ENCODE results near the gene MGAT5. TPM values are rescaled to one million over a fixed set of nuclear protein-coding genes. Genes with fewer than 3 reads are reported as not detected.
"Not testable (repeated sequence)": the region's sequence is repeated elsewhere in the genome, so short reads cannot be mapped to it uniquely, and the experiment has no call there.

Gene MGAT5
- total RNA-seq, 1 donor from 2014 or later = 54.4 TPM

DNA sequence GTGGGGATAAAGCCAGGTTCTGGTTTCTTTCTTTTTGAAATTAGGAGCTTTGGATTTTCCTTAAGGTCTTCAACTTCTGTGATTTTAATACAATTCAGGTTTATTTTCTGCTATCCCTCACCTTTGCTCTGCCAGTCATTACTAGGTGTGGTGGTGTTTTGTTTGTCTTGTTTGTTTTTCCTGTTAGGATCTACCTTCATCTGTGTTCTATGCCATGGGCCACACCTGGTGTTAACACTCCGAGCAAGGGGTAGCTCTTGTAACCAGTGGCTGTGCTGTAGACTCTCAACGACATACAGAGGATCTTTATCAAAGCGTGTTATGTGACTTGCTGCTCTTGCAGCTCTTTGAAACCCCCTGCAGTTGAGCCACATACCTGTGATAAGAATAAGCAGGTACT is 38.6 kb downstream of the MGAT5 start:
- no peak overlapping the region for H3K4me3 ChIP-seq
- no peak for ATAC-seq
- no peaks in the 10 kb centered on the region for H3K9me3 ChIP-seq
- DNase-seq = no peak
- no peaks in the 10 kb centered on the region for H3K27me3 ChIP-seq
- TF ChIP-seq, protein P1, sequence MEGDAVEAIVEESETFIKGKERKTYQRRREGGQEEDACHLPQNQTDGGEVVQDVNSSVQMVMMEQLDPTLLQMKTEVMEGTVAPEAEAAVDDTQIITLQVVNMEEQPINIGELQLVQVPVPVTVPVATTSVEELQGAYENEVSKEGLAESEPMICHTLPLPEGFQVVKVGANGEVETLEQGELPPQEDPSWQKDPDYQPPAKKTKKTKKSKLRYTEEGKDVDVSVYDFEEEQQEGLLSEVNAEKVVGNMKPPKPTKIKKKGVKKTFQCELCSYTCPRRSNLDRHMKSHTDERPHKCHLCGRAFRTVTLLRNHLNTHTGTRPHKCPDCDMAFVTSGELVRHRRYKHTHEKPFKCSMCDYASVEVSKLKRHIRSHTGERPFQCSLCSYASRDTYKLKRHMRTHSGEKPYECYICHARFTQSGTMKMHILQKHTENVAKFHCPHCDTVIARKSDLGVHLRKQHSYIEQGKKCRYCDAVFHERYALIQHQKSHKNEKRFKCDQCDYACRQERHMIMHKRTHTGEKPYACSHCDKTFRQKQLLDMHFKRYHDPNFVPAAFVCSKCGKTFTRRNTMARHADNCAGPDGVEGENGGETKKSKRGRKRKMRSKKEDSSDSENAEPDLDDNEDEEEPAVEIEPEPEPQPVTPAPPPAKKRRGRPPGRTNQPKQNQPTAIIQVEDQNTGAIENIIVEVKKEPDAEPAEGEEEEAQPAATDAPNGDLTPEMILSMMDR (IDR thresholded peaks at IDR 0.05) = no peak
- no peaks in the 10 kb centered on the region for H3K36me3 ChIP-seq
- H3K4me1 ChIP-seq = peaks cover 23% of the 10 kb centered on the region
- intact Hi-C loops (cut with DNase I) = no loop called here
- no peak overlapping the region for H3K27ac ChIP-seq

DNA sequence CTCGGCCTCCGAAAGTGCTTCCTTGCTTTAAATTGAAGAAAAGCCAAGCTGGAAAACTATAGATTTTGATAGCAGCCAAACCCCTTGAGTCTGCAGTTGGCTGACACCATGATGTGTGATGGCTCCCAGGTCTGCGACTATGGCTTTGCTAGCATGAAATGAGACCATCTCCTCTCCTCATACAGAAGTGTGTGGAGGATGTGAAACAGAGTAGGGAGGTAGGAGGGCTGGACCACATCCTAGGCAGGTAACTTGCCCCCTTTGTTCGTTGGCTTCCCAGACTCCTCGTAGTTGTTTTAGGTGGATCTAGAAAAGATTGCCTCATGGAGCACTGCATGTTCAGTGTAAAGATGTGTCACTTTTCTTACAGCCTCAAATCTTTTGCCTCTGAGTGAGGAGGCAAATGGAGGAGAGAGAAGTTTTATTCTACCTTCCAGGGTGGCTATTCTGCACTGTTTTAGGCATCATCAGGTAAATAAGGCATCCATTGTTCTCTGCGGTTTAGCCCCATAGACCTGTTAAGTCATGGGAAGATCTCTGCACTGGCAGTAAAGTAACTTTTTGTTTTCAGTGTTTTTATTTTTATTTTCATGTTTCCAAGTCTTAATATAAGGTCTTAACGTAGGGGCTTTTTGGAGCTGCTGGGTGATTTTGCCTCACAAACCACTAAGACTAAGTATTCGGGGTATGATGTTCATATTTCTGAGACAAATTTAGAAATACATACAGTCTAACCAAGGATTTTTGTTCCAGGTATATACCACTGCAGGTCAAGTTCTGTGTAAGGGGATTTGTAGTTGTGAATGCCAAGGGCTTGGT is 40.1 kb downstream of the MGAT5 start:
- no peaks in the 10 kb centered on the region for H3K27me3 ChIP-seq
- ATAC-seq (no peak), DNase-seq (no peak)
- TF ChIP-seq, protein P1 (IDR thresholded peaks at IDR 0.05) = no peak
- H3K27ac ChIP-seq = no peak overlapping the region
- peaks cover 23% of the 10 kb centered on the region for H3K4me1 ChIP-seq
- no peaks in the 10 kb centered on the region for H3K36me3 ChIP-seq
- intact Hi-C loops (cut with DNase I) = no loop called here
- no peak overlapping the region for H3K4me3 ChIP-seq
- H3K9me3 ChIP-seq = no peaks in the 10 kb centered on the region

DNA sequence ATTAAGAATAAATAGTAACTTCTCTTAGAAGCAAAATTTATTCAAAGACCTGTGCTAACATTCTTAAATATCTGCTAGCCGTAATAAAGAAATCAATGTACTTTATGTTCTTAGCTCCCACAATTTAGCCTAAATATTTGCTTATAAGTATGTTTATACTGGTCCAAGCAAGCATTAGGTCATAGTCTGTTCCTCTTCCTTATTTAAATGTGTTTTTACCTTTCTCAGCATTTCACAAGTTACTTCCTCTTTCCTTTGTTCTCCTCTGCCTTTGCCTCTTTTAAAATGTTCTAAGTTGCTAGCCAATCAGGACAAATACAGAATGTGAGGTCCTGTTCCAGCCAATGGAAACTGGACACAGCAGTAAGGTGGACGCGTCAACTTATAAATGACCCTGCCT is 40.7 kb downstream of the MGAT5 start:
- H3K27me3 ChIP-seq; H3K27ac ChIP-seq; H3K4me3 ChIP-seq; ATAC-seq; H3K9me3 ChIP-seq; DNase-seq; H3K36me3 ChIP-seq; intact Hi-C loops (cut with DNase I): not testable (repeated sequence)
- peaks cover 20% of the 10 kb centered on the region for H3K4me1 ChIP-seq

DNA sequence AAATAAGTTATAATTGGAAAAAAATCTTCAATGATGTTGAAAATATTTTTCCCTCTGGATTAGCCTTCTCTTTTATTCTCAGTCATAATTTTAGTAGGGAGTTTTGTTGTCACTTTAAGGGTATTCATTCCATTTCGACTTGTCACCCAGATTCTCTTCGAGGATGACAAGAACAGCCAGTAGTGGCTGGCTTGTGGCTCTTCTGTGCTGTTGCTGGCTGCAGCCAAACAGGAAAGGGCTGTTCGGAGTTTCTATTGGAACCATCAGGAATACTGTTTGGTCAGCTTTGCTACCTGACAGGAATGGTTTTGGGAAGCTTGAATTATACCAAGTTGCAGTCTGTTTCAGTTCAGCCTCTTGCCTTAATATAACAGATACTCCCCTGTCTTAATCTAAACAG is 41.6 kb downstream of the MGAT5 start:
- peaks cover 18% of the 10 kb centered on the region for H3K4me1 ChIP-seq
- TF ChIP-seq, protein P1 (IDR thresholded peaks at IDR 0.05) = no peak
- no peaks in the 10 kb centered on the region for H3K36me3 ChIP-seq
- H3K9me3 ChIP-seq = no peaks in the 10 kb centered on the region
- H3K4me3 ChIP-seq = no peak overlapping the region
- intact Hi-C loops (cut with DNase I) = no loop called here
- DNase-seq = no peak
- no peaks in the 10 kb centered on the region for H3K27me3 ChIP-seq
- no peak for ATAC-seq
- H3K27ac ChIP-seq = no peak overlapping the region

DNA sequence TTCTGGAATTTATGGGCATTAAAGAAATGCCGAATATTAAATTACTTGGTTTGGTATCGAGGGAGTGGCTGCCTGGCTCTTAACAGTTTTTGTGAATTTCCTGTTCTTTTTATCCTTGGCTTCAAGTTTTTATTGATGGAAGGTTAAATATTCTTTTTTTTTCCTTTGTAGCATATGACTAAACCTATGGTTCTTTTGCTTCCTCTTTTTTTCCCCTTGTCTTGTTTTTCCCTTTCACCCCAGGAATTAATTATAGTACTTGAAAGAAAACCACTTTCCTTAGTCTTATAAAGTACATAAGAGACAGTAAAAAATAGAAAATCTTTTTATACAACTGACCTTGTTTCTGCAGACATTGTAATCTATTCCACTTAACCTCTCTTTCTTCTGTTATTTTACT is 42.4 kb downstream of the MGAT5 start:
- intact Hi-C loops (cut with DNase I) = no loop called here
- TF ChIP-seq, protein P1 (IDR thresholded peaks at IDR 0.05) = no peak
- Histone ChIP-seq H3K4me3 (no peak overlapping the region), H3K9me3 (no peaks in the 10 kb centered on the region), H3K27ac (no peak overlapping the region), H3K4me1 (peaks cover 18% of the 10 kb centered on the region), H3K27me3 (no peaks in the 10 kb centered on the region), H3K36me3 (no peaks in the 10 kb centered on the region)
- ATAC-seq (no peak), DNase-seq (no peak)

DNA sequence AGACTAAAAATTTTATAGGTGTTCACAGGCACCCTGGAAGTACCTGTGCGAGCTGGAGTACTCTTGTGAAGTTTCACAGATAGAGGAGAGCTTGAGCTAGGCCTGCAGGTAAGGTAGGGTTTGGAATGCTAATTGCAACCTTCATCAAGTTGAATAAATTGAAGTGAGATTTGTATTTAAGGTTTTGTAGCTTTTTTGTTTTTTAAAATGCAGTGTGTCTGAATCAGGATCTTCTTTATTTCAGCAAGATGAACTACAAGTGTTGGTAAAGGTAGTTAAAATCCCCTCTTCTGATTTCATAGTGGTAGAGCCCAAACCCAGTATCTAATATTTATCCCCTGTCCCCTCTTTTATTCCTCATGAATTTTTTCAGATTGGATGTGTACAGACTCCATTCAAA is 45.5 kb downstream of the MGAT5 start:
- intact Hi-C loops (cut with DNase I) = no loop called here
- no peaks in the 10 kb centered on the region for H3K9me3 ChIP-seq
- DNase-seq (no peak), ATAC-seq (no peak)
- no peaks in the 10 kb centered on the region for H3K36me3 ChIP-seq
- peaks cover 28% of the 10 kb centered on the region for H3K4me1 ChIP-seq
- H3K27ac ChIP-seq = no peak overlapping the region
- TF ChIP-seq, protein P1 (IDR thresholded peaks at IDR 0.05) = no peak
- no peaks in the 10 kb centered on the region for H3K27me3 ChIP-seq
- no peak overlapping the region for H3K4me3 ChIP-seq

Data from upper lobe of right lung (tissue), 1 donor.